T-helper 2 cell treated with Interferon-gamma antibody and Interleukin-4, amounts not matched to agents 5 μg/mL and 100 μg/mL, for 36 hours (primary cell): ENCODE results near the gene MYPN.
A peak's percentile ranks its signal among the peaks of the same experiment; 100 is the strongest.
"Not testable (repeated sequence)": the region's sequence is repeated elsewhere in the genome, so short reads cannot be mapped to it uniquely, and the experiment has no call there.

Experiments
- DNase-seq: peaks from one replicate; pipeline ENCODE4 v3.0.0; 2021; ENCODE audit warnings: low spot score
- H3K27ac Mint-ChIP-seq: one replicate; pipeline ENCODE4 v1.8.0; 2021; ENCODE audit warnings: mild to moderate bottlenecking, mixed read lengths
- H3K27me3 Mint-ChIP-seq: one replicate; pipeline ENCODE4 v1.8.0; 2021; ENCODE audit warnings: low read depth, mixed read lengths
- H3K36me3 Mint-ChIP-seq: one replicate; pipeline ENCODE4 v1.8.0; 2021; ENCODE audit warnings: low read depth, mixed read lengths
- H3K4me1 Mint-ChIP-seq: one replicate; pipeline ENCODE4 v1.8.0; 2021; ENCODE audit warnings: low read depth, mixed read lengths
- H3K4me3 Mint-ChIP-seq: one replicate; pipeline ENCODE4 v1.8.0; 2022; ENCODE audit warnings: mild to moderate bottlenecking, moderate library complexity, mixed read lengths
- H3K9me3 Mint-ChIP-seq: one replicate; pipeline ENCODE4 v1.8.0; 2021; ENCODE audit warnings: mixed read lengths

MYPN gene

GRCh38 chr10:68109331-68109730 is at the start of gene MYPN:
Gene MYPN, plus strand, starts transcription at chr10:68109488. Its CDS starts 11,951 bp downstream, at chr10:68121439.
- Mint-ChIP-seq H3K27me3 (peaks cover 23% of the 10 kb centered on the region), H3K36me3 (no peaks in the 10 kb centered on the region), H3K9me3 (no peaks in the 10 kb centered on the region), H3K4me1 (no peaks in the 10 kb centered on the region), H3K27ac (no peak within 1 kb of the TSS), H3K4me3 (no peak within 1 kb of the TSS)
- no peak for DNase-seq

GRCh38 chr10:68067029-68067428 is 42.3 kb upstream of the MYPN start:
- Mint-ChIP-seq H3K27ac (no peak overlapping the region), H3K36me3 (peaks cover 35% of the 10 kb centered on the region)

GRCh38 chr10:68067508-68067907 is 41.8 kb upstream of the MYPN start:
- peaks cover 30% of the 10 kb centered on the region for H3K4me1 Mint-ChIP-seq
- H3K27me3 Mint-ChIP-seq: no peaks in the 10 kb centered on the region
- H3K36me3 Mint-ChIP-seq: peaks cover 35% of the 10 kb centered on the region
- H3K27ac Mint-ChIP-seq: no peak overlapping the region
- no peak overlapping the region for H3K4me3 Mint-ChIP-seq
- no peak for DNase-seq
- no peaks in the 10 kb centered on the region for H3K9me3 Mint-ChIP-seq

More at GRCh38 chr10:68067029-68067428, 42.3 kb upstream of the MYPN start:
- DNase-seq: no peak
- Mint-ChIP-seq H3K4me3 (no peak overlapping the region), H3K27me3 (no peaks in the 10 kb centered on the region), H3K9me3 (no peaks in the 10 kb centered on the region), H3K4me1 (peaks cover 27% of the 10 kb centered on the region)

- Mint-ChIP-seq H3K4me1 (peaks cover 47% of the 10 kb centered on the region), H3K4me3 (peak overlapping the region; percentile 96), H3K27ac (no peak overlapping the region), H3K27me3 (no peaks in the 10 kb centered on the region), H3K9me3 (no peaks in the 10 kb centered on the region), H3K36me3 (peaks cover 30% of the 10 kb centered on the region)
- DNase-seq: no peak
These were observed 35.7 kb upstream of the MYPN start for GRCh38 chr10:68073631-68074030.

GRCh38 chr10:68074031-68074774 is 35.1 kb upstream of the MYPN start:
- Mint-ChIP-seq H3K9me3 (no peaks in the 10 kb centered on the region), H3K27ac (peak overlapping the region; percentile 91), H3K4me1 (peaks cover 46% of the 10 kb centered on the region), H3K4me3 (peak overlapping the region; percentile 96), H3K27me3 (no peaks in the 10 kb centered on the region), H3K36me3 (peaks cover 29% of the 10 kb centered on the region)
- DNase-seq: no peak

GRCh38 chr10:68074775-68075549 is 34.3 kb upstream of the MYPN start, which contains the start of gene HERC4:
Gene HERC4, minus strand, starts transcription at chr10:68075283. Its CDS starts 2,175 bp downstream, at chr10:68073108.
- Mint-ChIP-seq H3K36me3 (peaks cover 22% of the 10 kb centered on the region), H3K4me3 (peak within 1 kb of the TSS; percentile 96), H3K27me3 (no peaks in the 10 kb centered on the region), H3K9me3 (no peaks in the 10 kb centered on the region), H3K4me1 (peaks cover 45% of the 10 kb centered on the region), H3K27ac (peak within 1 kb of the TSS; percentile 91)
- DNase-seq: peak; percentile 84

- no peak for DNase-seq
- peaks cover 22% of the 10 kb centered on the region for H3K36me3 Mint-ChIP-seq
- H3K9me3 Mint-ChIP-seq: no peaks in the 10 kb centered on the region
- peaks cover 44% of the 10 kb centered on the region for H3K4me1 Mint-ChIP-seq
- H3K4me3 Mint-ChIP-seq: peak overlapping the region; percentile 64
- peak overlapping the region; percentile 80 for H3K27ac Mint-ChIP-seq
- H3K27me3 Mint-ChIP-seq: no peaks in the 10 kb centered on the region
These were observed 33.7 kb upstream of the MYPN start for GRCh38 chr10:68075550-68076004.

- not testable (repeated sequence) for DNase-seq, H3K27me3 Mint-ChIP-seq, H3K9me3 Mint-ChIP-seq, H3K27ac Mint-ChIP-seq
- H3K4me3 Mint-ChIP-seq: peak overlapping the region; percentile 18
- H3K4me1 Mint-ChIP-seq: peaks cover 39% of the 10 kb centered on the region
- H3K36me3 Mint-ChIP-seq: peaks cover 17% of the 10 kb centered on the region
These were observed 33.2 kb upstream of the MYPN start for GRCh38 chr10:68076081-68076480.

- H3K36me3 Mint-ChIP-seq: peaks cover 9% of the 10 kb centered on the region
- peaks cover 30% of the 10 kb centered on the region for H3K4me1 Mint-ChIP-seq
- no peaks in the 10 kb centered on the region for H3K9me3 Mint-ChIP-seq
- H3K27me3 Mint-ChIP-seq: peaks cover 3% of the 10 kb centered on the region
- H3K27ac Mint-ChIP-seq: no peak overlapping the region
- DNase-seq: no peak
- no peak overlapping the region for H3K4me3 Mint-ChIP-seq
These were observed 32.3 kb upstream of the MYPN start for GRCh38 chr10:68077026-68077425.

GRCh38 chr10:68079434-68079833 is 29.9 kb upstream of the MYPN start:
- H3K27ac Mint-ChIP-seq: no peak overlapping the region
- H3K4me3 Mint-ChIP-seq: no peak overlapping the region
- H3K36me3 Mint-ChIP-seq: no peaks in the 10 kb centered on the region
- no peaks in the 10 kb centered on the region for H3K9me3 Mint-ChIP-seq
- no peak for DNase-seq
- peaks cover 11% of the 10 kb centered on the region for H3K27me3 Mint-ChIP-seq
- peaks cover 16% of the 10 kb centered on the region for H3K4me1 Mint-ChIP-seq

- no peaks in the 10 kb centered on the region for H3K36me3 Mint-ChIP-seq
- peaks cover 10% of the 10 kb centered on the region for H3K4me1 Mint-ChIP-seq
- no peak overlapping the region for H3K4me3 Mint-ChIP-seq
- no peak for DNase-seq
- H3K9me3 Mint-ChIP-seq: no peaks in the 10 kb centered on the region
- no peak overlapping the region for H3K27ac Mint-ChIP-seq
- peaks cover 11% of the 10 kb centered on the region for H3K27me3 Mint-ChIP-seq
These were observed 28.3 kb upstream of the MYPN start for GRCh38 chr10:68080853-68081431.

GRCh38 chr10:68081916-68082315 is 27.4 kb upstream of the MYPN start:
- no peaks in the 10 kb centered on the region for H3K9me3 Mint-ChIP-seq
- no peaks in the 10 kb centered on the region for H3K36me3 Mint-ChIP-seq
- no peak overlapping the region for H3K4me3 Mint-ChIP-seq
- peaks cover 11% of the 10 kb centered on the region for H3K27me3 Mint-ChIP-seq
- peaks cover 12% of the 10 kb centered on the region for H3K4me1 Mint-ChIP-seq
- H3K27ac Mint-ChIP-seq: no peak overlapping the region
- DNase-seq: no peak

- no peaks in the 10 kb centered on the region for H3K36me3 Mint-ChIP-seq
- DNase-seq: no peak
- H3K9me3 Mint-ChIP-seq: no peaks in the 10 kb centered on the region
- H3K4me1 Mint-ChIP-seq: peaks cover 5% of the 10 kb centered on the region
- peaks cover 11% of the 10 kb centered on the region for H3K27me3 Mint-ChIP-seq
- no peak overlapping the region for H3K4me3 Mint-ChIP-seq
- H3K27ac Mint-ChIP-seq: no peak overlapping the region
These were observed 26.4 kb upstream of the MYPN start for GRCh38 chr10:68082872-68083271.

- no peaks in the 10 kb centered on the region for H3K36me3 Mint-ChIP-seq
- peaks cover 12% of the 10 kb centered on the region for H3K4me1 Mint-ChIP-seq
- peaks cover 11% of the 10 kb centered on the region for H3K27me3 Mint-ChIP-seq
- H3K9me3 Mint-ChIP-seq: no peaks in the 10 kb centered on the region
- no peak overlapping the region for H3K4me3 Mint-ChIP-seq
- no peak overlapping the region for H3K27ac Mint-ChIP-seq
- no peak for DNase-seq
These were observed 25.3 kb upstream of the MYPN start for GRCh38 chr10:68083953-68084352.
